Activated CD4-positive, alpha-beta T cell treated with anti-CD3 and anti-CD28 coated beads, Interleukin-2, amount 50 U/mL, for 1 hour (primary cell): ENCODE measurements around the gene MDH1.

Experiments used
- DNase-seq: peaks from one replicate; pipeline ENCODE4 v3.0.0-alpha.2; 2020

Gene MDH1

GRCh38 chr2:63642946-63643345, 54.2 kb downstream of the MDH1 start:
- no peak for DNase-seq

- no peak for DNase-seq
These were observed 54.7 kb downstream of the MDH1 start for GRCh38 chr2:63643486-63643885.

- no peak for DNase-seq
These were observed 59.9 kb downstream of the MDH1 start for GRCh38 chr2:63648632-63649031.

- DNase-seq: no peak
These were observed 61.1 kb downstream of the MDH1 start for GRCh38 chr2:63649829-63650228.

GRCh38 chr2:63650756-63651155, 62.0 kb downstream of the MDH1 start:
- no peak for DNase-seq

GRCh38 chr2:63651356-63651755, 62.6 kb downstream of the MDH1 start:
- no peak for DNase-seq

- DNase-seq: no peak
These were observed 63.3 kb downstream of the MDH1 start for GRCh38 chr2:63651861-63652651.

GRCh38 chr2:63652652-63652985, 63.9 kb downstream of the MDH1 start:
- no peak for DNase-seq

GRCh38 chr2:63654959-63655358, 66.2 kb downstream of the MDH1 start:
- DNase-seq: no peak
